Prostate gland (tissue), 2 donors: ENCODE data around the gene KRTAP29-1.
A peak's percentile ranks its signal among the peaks of the same experiment; 100 is the strongest.

Experiments
- POLR2A ChIP-seq: fragments of 450-650 bp; IDR thresholded peaks from one replicate; pipeline ENCODE4 v1.6.1; 2016; ENCODE audit warnings: antibody characterized with exemption, mild to moderate bottlenecking
- POLR2AphosphoS5 ChIP-seq: sonication (generic); formaldehyde crosslinking; IDR thresholded peaks from one replicate; pipeline ENCODE4 v1.6.1; 2017; ENCODE audit warnings: antibody characterized with exemption
- TF ChIP-seq, protein P1 (sequence below), 4 experiments: fragments of 200-600 bp in 2 of 4; fragments of 450-650 bp in 2 of 4; sonication (generic) in 2 of 4; IDR thresholded peaks; 1 replicate in 3 of 4; 2 replicates in 1 of 4; pipeline ENCODE4 v1.5.1; 2016 to 2019; ENCODE audit warnings: antibody characterized with exemption in 4 of 4, mild to moderate bottlenecking in 2 of 4, moderate library complexity in 2 of 4

DNA sequence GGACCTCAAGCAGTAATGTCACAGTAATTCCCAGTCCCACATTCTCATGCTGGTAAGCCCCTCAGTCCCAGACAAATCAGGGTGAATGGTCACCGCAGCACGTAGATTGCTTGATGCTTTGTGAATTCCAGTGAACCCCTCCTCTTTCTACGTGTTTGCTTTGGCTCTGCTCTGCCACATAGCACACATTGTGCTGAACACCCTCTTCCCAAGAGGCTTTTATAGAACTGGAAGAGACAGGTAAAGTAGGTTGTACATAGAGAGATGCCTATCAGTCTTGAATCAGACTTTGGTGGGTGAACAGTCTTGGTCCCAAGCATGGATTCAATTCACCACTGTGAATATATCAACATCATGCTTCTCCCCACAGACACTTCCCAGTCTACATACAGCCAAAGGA lies 38.1 kb downstream of the KRTAP29-1 start:
- peak; percentile 51 for TF ChIP-seq POLR2AphosphoS5
- no peak for TF ChIP-seq POLR2A
- TF ChIP-seq, protein P1, sequence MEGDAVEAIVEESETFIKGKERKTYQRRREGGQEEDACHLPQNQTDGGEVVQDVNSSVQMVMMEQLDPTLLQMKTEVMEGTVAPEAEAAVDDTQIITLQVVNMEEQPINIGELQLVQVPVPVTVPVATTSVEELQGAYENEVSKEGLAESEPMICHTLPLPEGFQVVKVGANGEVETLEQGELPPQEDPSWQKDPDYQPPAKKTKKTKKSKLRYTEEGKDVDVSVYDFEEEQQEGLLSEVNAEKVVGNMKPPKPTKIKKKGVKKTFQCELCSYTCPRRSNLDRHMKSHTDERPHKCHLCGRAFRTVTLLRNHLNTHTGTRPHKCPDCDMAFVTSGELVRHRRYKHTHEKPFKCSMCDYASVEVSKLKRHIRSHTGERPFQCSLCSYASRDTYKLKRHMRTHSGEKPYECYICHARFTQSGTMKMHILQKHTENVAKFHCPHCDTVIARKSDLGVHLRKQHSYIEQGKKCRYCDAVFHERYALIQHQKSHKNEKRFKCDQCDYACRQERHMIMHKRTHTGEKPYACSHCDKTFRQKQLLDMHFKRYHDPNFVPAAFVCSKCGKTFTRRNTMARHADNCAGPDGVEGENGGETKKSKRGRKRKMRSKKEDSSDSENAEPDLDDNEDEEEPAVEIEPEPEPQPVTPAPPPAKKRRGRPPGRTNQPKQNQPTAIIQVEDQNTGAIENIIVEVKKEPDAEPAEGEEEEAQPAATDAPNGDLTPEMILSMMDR (IDR thresholded peaks at IDR 0.05): no peak
